ENCODE data around the gene STUM. TPM values are rescaled to one million over a fixed set of nuclear protein-coding genes. Genes with fewer than 3 reads are reported as not detected.

The STUM gene
- polyA plus RNA-seq, 2 of the 4 experiments (the other 2 are of a cell fraction): not detected

- DNase-seq (ENCODE audit: low read depth in 1 of 2, low spot score in 1 of 2): peak; percentile 88 to 95
- 10% methylated on average over 16 of the region's 16 CpGs for WGBS (ENCODE audit: missing lambda C conversion rate)
- CTCF ChIA-PET: interaction anchor here (0.6 to 5.7 kb wide), 34 partner anchors 8 to 1406 kb away, joined by 3 to 36 read pairs (median 4); no protein-coding TSS in a partner anchor
- peak overlapping the region; percentile 99 for H3K4me2 ChIP-seq
- POLR2A ChIA-PET: no interaction called here
- ATAC-seq: peak; percentile 78 to 92
- TF ChIP-seq SMC3 (IDR thresholded peaks at IDR 0.05): peak; percentile 85
- TF ChIP-seq, protein P1, sequence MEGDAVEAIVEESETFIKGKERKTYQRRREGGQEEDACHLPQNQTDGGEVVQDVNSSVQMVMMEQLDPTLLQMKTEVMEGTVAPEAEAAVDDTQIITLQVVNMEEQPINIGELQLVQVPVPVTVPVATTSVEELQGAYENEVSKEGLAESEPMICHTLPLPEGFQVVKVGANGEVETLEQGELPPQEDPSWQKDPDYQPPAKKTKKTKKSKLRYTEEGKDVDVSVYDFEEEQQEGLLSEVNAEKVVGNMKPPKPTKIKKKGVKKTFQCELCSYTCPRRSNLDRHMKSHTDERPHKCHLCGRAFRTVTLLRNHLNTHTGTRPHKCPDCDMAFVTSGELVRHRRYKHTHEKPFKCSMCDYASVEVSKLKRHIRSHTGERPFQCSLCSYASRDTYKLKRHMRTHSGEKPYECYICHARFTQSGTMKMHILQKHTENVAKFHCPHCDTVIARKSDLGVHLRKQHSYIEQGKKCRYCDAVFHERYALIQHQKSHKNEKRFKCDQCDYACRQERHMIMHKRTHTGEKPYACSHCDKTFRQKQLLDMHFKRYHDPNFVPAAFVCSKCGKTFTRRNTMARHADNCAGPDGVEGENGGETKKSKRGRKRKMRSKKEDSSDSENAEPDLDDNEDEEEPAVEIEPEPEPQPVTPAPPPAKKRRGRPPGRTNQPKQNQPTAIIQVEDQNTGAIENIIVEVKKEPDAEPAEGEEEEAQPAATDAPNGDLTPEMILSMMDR (IDR thresholded peaks at IDR 0.05): peak; percentile 97
- no peak for TF ChIP-seq SREBF2 (IDR thresholded peaks at IDR 0.05)
- TF ChIP-seq ZSCAN20 (CRISPR knock-in tag; IDR thresholded peaks at IDR 0.05): no peak
- TF ChIP-seq MAX (IDR thresholded peaks at IDR 0.05): no peak
- peak; percentile 80 to 86 for TF ChIP-seq RAD21 (conservative IDR thresholded peaks at IDR 0.05 in 1 of 2, IDR thresholded peaks at IDR 0.05 in 1 of 2)
- TF ChIP-seq, protein P2, sequence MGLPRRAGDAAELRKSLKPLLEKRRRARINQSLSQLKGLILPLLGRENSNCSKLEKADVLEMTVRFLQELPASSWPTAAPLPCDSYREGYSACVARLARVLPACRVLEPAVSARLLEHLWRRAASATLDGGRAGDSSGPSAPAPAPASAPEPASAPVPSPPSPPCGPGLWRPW (IDR thresholded peaks at IDR 0.05): no peak
- TF ChIP-seq HOXB5 (CRISPR knock-in tag; IDR thresholded peaks at IDR 0.05): no peak
- no peak for TF ChIP-seq HMGXB4 (CRISPR knock-in tag; IDR thresholded peaks at IDR 0.05; ENCODE audit: borderline replicate concordance)
- no peak for TF ChIP-seq NR3C1 (IDR thresholded peaks at IDR 0.05)
- TF ChIP-seq ZC3H11A (IDR thresholded peaks at IDR 0.05): no peak
- TF ChIP-seq CBX8 (IDR thresholded peaks at IDR 0.05): no peak
- H3K27ac ChIP-seq: no peak overlapping the region
- H3K4me3 ChIP-seq: peak overlapping the region; percentile 45; the same call in 2 of the 3 replicates
- no peaks in the 10 kb centered on the region for H3K9me3 ChIP-seq
- peaks cover 19% of the 10 kb centered on the region for H3K4me1 ChIP-seq
- FAIRE-seq: no peak
These were observed 791 bp upstream of the STUM start for GRCh38 chr1:226547754-226548191.

DNA sequence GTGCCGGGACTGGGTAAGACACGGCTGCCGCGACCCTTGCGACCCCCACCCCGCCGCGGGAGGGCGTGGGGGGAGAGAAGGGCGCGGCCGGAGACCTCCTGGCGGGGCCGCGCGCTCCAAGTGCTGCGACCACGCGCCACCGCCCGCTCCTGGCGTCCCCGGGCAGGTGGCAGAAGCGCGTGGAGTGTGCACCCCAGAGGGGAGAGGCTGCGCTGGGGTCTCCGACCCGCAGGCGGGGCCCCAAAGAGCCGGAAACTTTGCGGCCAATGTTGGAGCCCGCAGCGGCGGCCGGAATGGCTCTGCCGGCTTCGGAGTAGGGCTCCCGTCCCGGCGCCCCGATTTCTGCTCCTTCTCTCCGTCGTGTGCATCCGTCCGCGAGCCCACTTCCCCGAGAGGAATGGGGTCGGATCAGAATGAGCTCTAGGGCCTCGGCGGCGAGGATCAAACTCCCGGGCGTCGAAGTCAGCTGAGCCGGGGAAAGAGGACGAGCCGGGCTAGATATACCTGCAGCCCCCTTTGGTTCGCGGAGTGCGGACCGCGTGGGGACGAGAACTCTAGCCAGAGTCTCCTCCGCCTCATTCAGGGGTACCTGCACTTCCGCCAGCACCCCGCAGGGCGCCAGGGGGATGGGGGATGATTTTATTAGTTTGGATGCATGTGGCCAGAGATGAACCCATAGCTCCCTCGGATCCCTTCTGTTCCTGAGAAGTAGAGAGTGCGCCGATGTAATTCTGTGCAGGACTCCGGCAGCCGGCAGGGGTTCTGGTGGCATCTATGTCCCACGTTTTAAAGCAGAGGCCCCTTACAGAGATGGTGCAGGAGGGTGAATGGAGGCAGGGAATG is 751 bp downstream of the STUM start:
- H3K4me1 ChIP-seq: peaks cover 19% of the 10 kb centered on the region
- H3K4me2 ChIP-seq: peak overlapping the region; percentile 99
- CTCF ChIA-PET: interaction anchor here (0.8 to 5.7 kb wide), 12 partner anchors 12 to 234 kb away, joined by 3 to 36 read pairs (median 6); no protein-coding TSS in a partner anchor
- ATAC-seq (peak; percentile 30 to 56; a peak in 5 of 6 replicates), DNase-seq (ENCODE audit: low read depth in 1 of 2, low spot score in 1 of 2) (peak in 1 of 2 experiments; percentile 40), FAIRE-seq (no peak)
- TF ChIP-seq MAX (IDR thresholded peaks at IDR 0.05): no peak
- TF ChIP-seq, protein P1 (IDR thresholded peaks at IDR 0.05): peak; percentile 5; the same call in 1 of the 3 replicates
- no peak for TF ChIP-seq SMC3 (IDR thresholded peaks at IDR 0.05)
- TF ChIP-seq HOXB5 (CRISPR knock-in tag; IDR thresholded peaks at IDR 0.05): no peak
- TF ChIP-seq, protein P3, sequence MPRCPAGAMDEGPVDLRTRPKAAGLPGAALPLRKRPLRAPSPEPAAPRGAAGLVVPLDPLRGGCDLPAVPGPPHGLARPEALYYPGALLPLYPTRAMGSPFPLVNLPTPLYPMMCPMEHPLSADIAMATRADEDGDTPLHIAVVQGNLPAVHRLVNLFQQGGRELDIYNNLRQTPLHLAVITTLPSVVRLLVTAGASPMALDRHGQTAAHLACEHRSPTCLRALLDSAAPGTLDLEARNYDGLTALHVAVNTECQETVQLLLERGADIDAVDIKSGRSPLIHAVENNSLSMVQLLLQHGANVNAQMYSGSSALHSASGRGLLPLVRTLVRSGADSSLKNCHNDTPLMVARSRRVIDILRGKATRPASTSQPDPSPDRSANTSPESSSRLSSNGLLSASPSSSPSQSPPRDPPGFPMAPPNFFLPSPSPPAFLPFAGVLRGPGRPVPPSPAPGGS (IDR thresholded peaks at IDR 0.05): no peak
- 0 out of 2 replicates have a peak, but pooled peaks have one; percentile 66 for TF ChIP-seq RNF2 (IDR thresholded peaks at IDR 0.05; ENCODE audit: borderline replicate concordance, low read depth)
- H3K27ac ChIP-seq: peak overlapping the region in 1 of 2 experiments; percentile 39; a peak in 2 of 6 replicates
- no peaks in the 10 kb centered on the region for H3K9me3 ChIP-seq
- peak overlapping the region; percentile 45 for H3K4me3 ChIP-seq
- WGBS (ENCODE audit: missing lambda C conversion rate): 8% methylated on average over 33 of the region's 73 CpGs
- POLR2A ChIA-PET: interaction anchor here (0.5 to 0.6 kb wide), 3 partner anchors 298 to 1185 kb away, joined by 3 to 4 read pairs (median 3); no protein-coding TSS in a partner anchor

Data from A549 (cell line).